Neural progenitor cell (in vitro differentiated cells): Measurements from ENCODE around the gene TXNRD1. TPM values are rescaled to one million over a fixed set of nuclear protein-coding genes. Genes with fewer than 3 reads are reported as not detected.

Experiments
- DNase-seq: peaks from one replicate; pipeline ENCODE4 v3.0.0-alpha.2; 2016; ENCODE audit warnings: low spot score
- H2AFZ ChIP-seq: fragments of 200-600 bp; sonication (generic); replicated peaks from 2 replicates; pipeline ENCODE4 v1.6.1; 2016; ENCODE audit warnings: antibody characterized with exemption
- H3F3A ChIP-seq: fragments of 200-600 bp; sonication (generic); 2 replicates; pipeline ENCODE4 v1.6.1; 2016; ENCODE audit warnings: antibody characterized with exemption, low read depth
- H3K27ac ChIP-seq: fragments of 200-600 bp; sonication (generic); 2 replicates; pipeline ENCODE4 v1.5.1; 2016; ENCODE audit warnings: mild to moderate bottlenecking
- H3K27me3 ChIP-seq: fragments of 200-600 bp; sonication (generic); 2 replicates; pipeline ENCODE4 v1.6.1; 2016; ENCODE audit warnings: mild to moderate bottlenecking, moderate library complexity
- H3K36me3 ChIP-seq: fragments of 200-600 bp; sonication (generic); 2 replicates; pipeline ENCODE4 v1.5.1; 2016
- H3K4me1 ChIP-seq: fragments of 200-600 bp; sonication (generic); 2 replicates; pipeline ENCODE4 v1.6.1; 2016; ENCODE audit warnings: mixed run types
- H3K4me2 ChIP-seq: fragments of 200-600 bp; sonication (generic); 2 replicates; pipeline ENCODE4 v1.6.1; 2016
- H3K4me3 ChIP-seq: fragments of 200-600 bp; sonication (generic); 2 replicates; pipeline ENCODE4 v1.5.1; 2016
- H3K79me2 ChIP-seq: fragments of 200-600 bp; sonication (generic); 2 replicates; pipeline ENCODE4 v1.6.1; 2016; ENCODE audit warnings: low read depth
- H3K9ac ChIP-seq: fragments of 200-600 bp; sonication (generic); 2 replicates; pipeline ENCODE4 v1.6.1; 2016
- H3K9me3 ChIP-seq: fragments of 200-600 bp; sonication (generic); 2 replicates; pipeline ENCODE4 v1.5.1; 2016; ENCODE audit warnings: low read depth
- H4K20me1 ChIP-seq: fragments of 200-600 bp; sonication (generic); 2 replicates; pipeline ENCODE4 v1.6.1; 2016; ENCODE audit warnings: low read depth
- H3K27ac Mint-ChIP-seq: 3 replicates; pipeline ENCODE4 v1.8.0; 2021; ENCODE audit warnings: mixed read lengths
- H3K27me3 Mint-ChIP-seq: 2 replicates; pipeline ENCODE4 v1.8.0; 2022; ENCODE audit warnings: low read depth, mild to moderate bottlenecking, inconsistent platforms, moderate library complexity, mixed read lengths; ENCODE audit not compliant: insufficient read depth
- H3K36me3 Mint-ChIP-seq: 3 replicates; pipeline ENCODE4 v1.8.0; 2021; ENCODE audit warnings: mixed read lengths
- H3K4me1 Mint-ChIP-seq: 3 replicates; pipeline ENCODE4 v1.8.0; 2021; ENCODE audit warnings: mixed read lengths
- H3K4me3 Mint-ChIP-seq: 3 replicates; pipeline ENCODE4 v1.8.0; 2021; ENCODE audit warnings: mild to moderate bottlenecking, moderate library complexity, mixed read lengths
- H3K9me3 Mint-ChIP-seq: 3 replicates; pipeline ENCODE4 v1.8.0; 2020; ENCODE audit warnings: mixed read lengths
- EZH2 ChIP-seq: fragments of 200-600 bp; sonication (generic); IDR thresholded peaks from 2 replicates; pipeline ENCODE4 v1.6.1; 2017; ENCODE audit warnings: antibody characterized with exemption, mild to moderate bottlenecking, moderate library complexity
- EZH2phosphoT487 ChIP-seq: fragments of 200-600 bp; sonication (generic); IDR thresholded peaks from 2 replicates; pipeline ENCODE4 v1.6.1; 2017; ENCODE audit warnings: antibody characterized with exemption
- total RNA-seq: library from RNA; depleted of rRNA; stranded (reverse); fragments of >200 nt; gene quantifications from 2 replicates; pipeline ENCODE4 v1.2.3, GENCODE V29; 2015; ENCODE audit warnings: low replicate concordance
- TF ChIP-seq, protein P1 (sequence below): fragments of 200-600 bp; sonication (generic); IDR thresholded peaks from 2 replicates; pipeline ENCODE4 v1.5.1; 2017; ENCODE audit warnings: antibody characterized with exemption, mild to moderate bottlenecking

TXNRD1 gene
- total RNA-seq, 1 donor from 2014 or later: 99.8 TPM

- H3K9ac ChIP-seq: no peak overlapping the region
- H3K36me3 Mint-ChIP-seq: no peaks in the 10 kb centered on the region
- no peaks in the 10 kb centered on the region for H4K20me1 ChIP-seq
- H3K4me3 Mint-ChIP-seq: no peak overlapping the region
- peaks cover 2% of the 10 kb centered on the region for H3K27me3 Mint-ChIP-seq
- H3K9me3 ChIP-seq: no peaks in the 10 kb centered on the region
- H3K4me1 ChIP-seq: peaks cover 7% of the 10 kb centered on the region
- no peak overlapping the region for H3K4me2 ChIP-seq
- H2AFZ ChIP-seq: no peak overlapping the region
- DNase-seq: no peak
- no peak overlapping the region for H3K27ac Mint-ChIP-seq
- no peaks in the 10 kb centered on the region for H3K27me3 ChIP-seq
- H3F3A ChIP-seq: peaks cover 3% of the 10 kb centered on the region
- H3K36me3 ChIP-seq: no peaks in the 10 kb centered on the region
- no peak overlapping the region for H3K4me3 ChIP-seq
- no peaks in the 10 kb centered on the region for H3K79me2 ChIP-seq
- TF ChIP-seq EZH2phosphoT487: no peak
- TF ChIP-seq EZH2: no peak
- TF ChIP-seq, protein P1, sequence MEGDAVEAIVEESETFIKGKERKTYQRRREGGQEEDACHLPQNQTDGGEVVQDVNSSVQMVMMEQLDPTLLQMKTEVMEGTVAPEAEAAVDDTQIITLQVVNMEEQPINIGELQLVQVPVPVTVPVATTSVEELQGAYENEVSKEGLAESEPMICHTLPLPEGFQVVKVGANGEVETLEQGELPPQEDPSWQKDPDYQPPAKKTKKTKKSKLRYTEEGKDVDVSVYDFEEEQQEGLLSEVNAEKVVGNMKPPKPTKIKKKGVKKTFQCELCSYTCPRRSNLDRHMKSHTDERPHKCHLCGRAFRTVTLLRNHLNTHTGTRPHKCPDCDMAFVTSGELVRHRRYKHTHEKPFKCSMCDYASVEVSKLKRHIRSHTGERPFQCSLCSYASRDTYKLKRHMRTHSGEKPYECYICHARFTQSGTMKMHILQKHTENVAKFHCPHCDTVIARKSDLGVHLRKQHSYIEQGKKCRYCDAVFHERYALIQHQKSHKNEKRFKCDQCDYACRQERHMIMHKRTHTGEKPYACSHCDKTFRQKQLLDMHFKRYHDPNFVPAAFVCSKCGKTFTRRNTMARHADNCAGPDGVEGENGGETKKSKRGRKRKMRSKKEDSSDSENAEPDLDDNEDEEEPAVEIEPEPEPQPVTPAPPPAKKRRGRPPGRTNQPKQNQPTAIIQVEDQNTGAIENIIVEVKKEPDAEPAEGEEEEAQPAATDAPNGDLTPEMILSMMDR: no peak
- H3K4me1 Mint-ChIP-seq: peaks cover 14% of the 10 kb centered on the region
- H3K9me3 Mint-ChIP-seq: no peaks in the 10 kb centered on the region
- no peak overlapping the region for H3K27ac ChIP-seq
Observed at GRCh38 chr12:104282109-104282508, 66.5 kb downstream of the TXNRD1 start.

DNA sequence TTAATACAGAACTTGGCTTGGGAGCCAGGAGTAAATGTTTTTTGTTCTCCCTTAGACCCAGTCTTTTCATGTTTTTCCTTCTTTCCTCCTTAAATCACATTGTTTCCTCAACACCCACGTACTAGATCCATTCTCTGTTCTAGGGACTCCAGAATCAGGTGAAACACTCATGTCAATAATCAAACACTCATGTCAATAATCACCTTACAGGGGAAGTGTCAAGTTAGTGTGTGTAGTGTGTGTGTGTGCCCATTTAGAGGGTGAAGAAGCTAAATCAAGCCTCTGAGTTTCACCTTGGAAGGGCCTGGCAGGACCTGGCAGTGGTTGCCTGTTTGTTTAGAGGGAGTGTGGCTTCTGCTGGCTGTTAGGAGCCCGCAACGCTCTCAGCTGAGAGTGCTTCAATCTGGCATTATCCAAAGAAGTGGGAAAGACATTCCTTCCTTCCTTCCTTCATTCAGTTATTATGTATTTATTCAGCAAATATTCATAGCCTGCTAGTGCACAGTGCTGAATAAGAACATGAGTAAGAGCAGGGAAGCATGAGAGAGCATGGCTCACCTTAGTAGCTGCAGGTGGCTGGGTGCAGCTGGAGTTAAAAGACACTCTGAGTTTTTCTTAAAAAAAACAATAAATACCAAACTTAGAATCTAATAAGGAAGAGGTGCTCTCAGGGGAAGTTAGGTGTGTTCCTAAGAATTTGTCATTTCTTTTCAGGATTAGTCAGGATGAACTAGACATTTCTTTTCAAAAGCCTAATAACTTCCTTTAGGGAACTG is 70.3 kb downstream of the TXNRD1 start:
- Mint-ChIP-seq H3K4me1 (peaks cover 25% of the 10 kb centered on the region), H3K27ac (peak overlapping the region; percentile 96), H3K4me3 (peak overlapping the region; percentile 98), H3K27me3 (peaks cover 2% of the 10 kb centered on the region), H3K36me3 (peaks cover 3% of the 10 kb centered on the region), H3K9me3 (no peaks in the 10 kb centered on the region)
- H3K79me2 ChIP-seq: peaks cover 38% of the 10 kb centered on the region
- H3K27ac ChIP-seq: no peak overlapping the region
- H3K9me3 ChIP-seq: no peaks in the 10 kb centered on the region
- peaks cover 24% of the 10 kb centered on the region for H3K4me1 ChIP-seq
- no peak for DNase-seq
- no peaks in the 10 kb centered on the region for H3K36me3 ChIP-seq
- peak overlapping the region; percentile 67 for H3K4me3 ChIP-seq
- H3F3A ChIP-seq: peaks cover 26% of the 10 kb centered on the region
- H3K9ac ChIP-seq: no peak overlapping the region
- H4K20me1 ChIP-seq: no peaks in the 10 kb centered on the region
- no peak for TF ChIP-seq EZH2phosphoT487
- no peak for TF ChIP-seq EZH2
- TF ChIP-seq, protein P1: no peak
- no peaks in the 10 kb centered on the region for H3K27me3 ChIP-seq
- peak overlapping the region; percentile 86 for H2AFZ ChIP-seq
- H3K4me2 ChIP-seq: peak overlapping the region; percentile 91

DNA sequence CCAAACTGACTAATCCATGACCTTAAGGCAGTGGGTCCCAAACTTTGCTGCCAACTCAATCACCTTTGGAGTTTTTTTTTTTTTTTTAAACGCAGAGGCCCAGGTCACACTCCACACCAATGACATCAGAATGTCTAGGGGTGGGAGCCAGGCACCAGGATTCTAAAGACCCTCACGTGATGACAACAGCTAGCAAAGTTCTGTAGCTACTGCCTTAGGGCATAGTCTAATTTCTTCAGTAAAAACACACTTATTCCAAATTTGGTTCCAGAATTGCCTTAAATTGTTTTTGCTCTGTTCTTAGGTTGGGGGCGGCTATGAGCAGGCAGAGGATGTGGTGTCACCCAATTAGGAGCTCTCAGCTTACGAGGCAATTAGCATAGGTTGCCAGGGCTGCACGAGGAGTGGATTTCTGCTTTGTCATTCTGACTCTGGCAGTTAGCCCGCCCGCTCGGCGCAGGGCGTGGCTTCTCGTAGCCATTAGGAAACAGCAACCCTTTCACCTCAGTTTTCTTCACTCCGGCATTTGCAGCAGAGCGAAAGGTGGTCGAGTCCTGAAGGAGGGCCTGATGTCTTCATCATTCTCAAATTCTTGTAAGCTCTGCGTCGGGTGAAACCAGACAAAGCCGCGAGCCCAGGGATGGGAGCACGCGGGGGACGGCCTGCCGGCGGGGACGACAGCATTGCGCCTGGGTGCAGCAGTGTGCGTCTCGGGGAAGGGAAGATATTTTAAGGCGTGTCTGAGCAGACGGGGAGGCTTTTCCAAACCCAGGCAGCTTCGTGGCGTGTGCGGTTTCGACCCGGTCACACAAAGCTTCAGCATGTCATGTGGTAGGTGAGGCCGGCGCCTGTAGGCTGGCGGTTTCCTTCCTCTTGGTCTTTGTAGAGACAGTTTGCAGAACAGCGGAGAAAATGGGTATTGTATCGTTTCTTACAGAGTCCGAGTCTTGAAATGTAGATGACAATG is 71.2 kb downstream of the TXNRD1 start:
- H3K36me3 Mint-ChIP-seq: peaks cover 3% of the 10 kb centered on the region

More for the DNA sequence above, 71.2 kb downstream of the TXNRD1 start:
- Histone ChIP-seq H3K9ac (peak overlapping the region; percentile 24), H3K9me3 (no peaks in the 10 kb centered on the region), H3K79me2 (peaks cover 46% of the 10 kb centered on the region), H3K27ac (peak overlapping the region; percentile 81), H3K4me2 (peak overlapping the region; percentile 91), H3K4me3 (peak overlapping the region; percentile 67), H4K20me1 (peaks cover 6% of the 10 kb centered on the region), H3K4me1 (peaks cover 27% of the 10 kb centered on the region), H2AFZ (peak overlapping the region; percentile 86), H3F3A (peaks cover 32% of the 10 kb centered on the region), H3K27me3 (no peaks in the 10 kb centered on the region), H3K36me3 (no peaks in the 10 kb centered on the region)
- TF ChIP-seq EZH2: no peak
- TF ChIP-seq, protein P1: no peak
- Mint-ChIP-seq H3K9me3 (no peaks in the 10 kb centered on the region), H3K4me1 (peaks cover 26% of the 10 kb centered on the region), H3K27ac (peak overlapping the region; percentile 96), H3K27me3 (no peaks in the 10 kb centered on the region), H3K4me3 (peak overlapping the region; percentile 98)
- peak; percentile 97 for DNase-seq
